Measurements from ENCODE around the gene SDR42E1. TPM values are rescaled to one million over a fixed set of nuclear protein-coding genes. Genes with fewer than 3 reads are reported as not detected.

SDR42E1 gene
- total and polyA plus RNA-seq, 2 of the 4 experiments (the other 2 are of a cell fraction): 0.44 to 0.72 TPM

GRCh38 chr16:82042144-82042543, 30.9 kb upstream of the SDR42E1 start:
- H2BK120ac ChIP-seq (ENCODE audit: low read depth, low read length): peak overlapping the region; percentile 44
- no peak overlapping the region for H2BK5ac ChIP-seq (ENCODE audit: low read depth, low read length, poor library complexity, severe bottlenecking)
- H4K8ac ChIP-seq (ENCODE audit: low read depth in 2 of 2, low read length in 2 of 2): peak overlapping the region in 1 of 2 experiments; percentile 52; a peak in 1 of 4 replicates
- H2AK5ac ChIP-seq (ENCODE audit: low read depth, low read length): peak overlapping the region; percentile 90
- no peak overlapping the region for H2AFZ ChIP-seq (replicated peaks; ENCODE audit: low read length, poor library complexity)
- ATAC-seq (ENCODE audit: low read depth) (no peak), DNase-seq (no peak)
- no peaks in the 10 kb centered on the region for H3K9me3 ChIP-seq (ENCODE audit: control insufficient read depth, insufficient read depth, low read length)
- H2BK20ac ChIP-seq (ENCODE audit: low read depth, low read length): no peak overlapping the region
- H3K27me3 ChIP-seq (ENCODE audit: control insufficient read depth, insufficient read depth, low read length): no peaks in the 10 kb centered on the region; the same call in 1 of the 2 replicates
- no peak overlapping the region for H3K4me2 ChIP-seq (ENCODE audit: low read depth, low read length)
- peak overlapping the region; percentile 88 for H4K5ac ChIP-seq (ENCODE audit: low read depth, low read length)
- H3K23ac ChIP-seq (ENCODE audit: low read depth, low read length): no peak overlapping the region
- BruUV-seq (replicated peaks): no TSS peak
- peak overlapping the region; percentile 56 for H3K4ac ChIP-seq (ENCODE audit: low read depth, low read length)
- no peak overlapping the region for H3K4me3 ChIP-seq (ENCODE audit: insufficient read depth, low read depth, low read length)
- no peak overlapping the region for H3K56ac ChIP-seq (ENCODE audit: extremely low read depth, insufficient read depth, low read length)
- H3K79me1 ChIP-seq (ENCODE audit: low read depth in 1 of 2, low read length in 2 of 2): no peaks in the 10 kb centered on the region; a peak in 1 of 4 replicates
- dilution Hi-C loops (cut with HindIII; ENCODE audit: low sequenced_read_pairs, unreplicated experiment) (no loop called here), in situ Hi-C loops (cut with MboI; ENCODE audit: low sequenced_read_pairs) (no loop called here), intact Hi-C loops (cut with micrococcal nuclease) (no loop called here)
- no peak overlapping the region for H2BK15ac ChIP-seq (ENCODE audit: low read depth, low read length)
- no peak overlapping the region for H4K91ac ChIP-seq (ENCODE audit: insufficient read depth, low read depth, low read length)
- no peak overlapping the region for H3K9ac ChIP-seq (ENCODE audit: low read depth, low read length)
- H3K36me3 ChIP-seq (ENCODE audit: control insufficient read depth, insufficient read depth, low read length): no peaks in the 10 kb centered on the region
- WGBS, 2 experiments (ENCODE audit: extremely low coverage in 2 of 2, insufficient read length in 1 of 2): no CpG with 5 or more reads among the region's 8 CpGs
- peak overlapping the region; percentile 60; the same call in 1 of the 2 replicates for H3K27ac ChIP-seq (ENCODE audit: insufficient read depth, low read length)
- no peaks in the 10 kb centered on the region; the same call in 1 of the 2 replicates for H3K9me1 ChIP-seq (ENCODE audit: insufficient read depth, low read length)
- no peak overlapping the region; the same call in 1 of the 2 replicates for H3K14ac ChIP-seq (replicated peaks; ENCODE audit: low read depth, low read length)
- ChIA-PET CTCF (no interaction called here), POLR2A (ENCODE audit: unreplicated experiment) (no interaction called here)
- peak overlapping the region; percentile 80 for H3K18ac ChIP-seq (ENCODE audit: low read depth, low read length)
- no peak overlapping the region for H2AK9ac ChIP-seq (replicated peaks; ENCODE audit: low read depth, low read length, poor library complexity)
- peaks cover 19% of the 10 kb centered on the region for H3K4me1 ChIP-seq (ENCODE audit: control insufficient read depth, insufficient read depth, low read length)
- TF ChIP-seq BHLHE40 (IDR thresholded peaks at IDR 0.05; ENCODE audit: low read depth, low read length): no peak
- TF ChIP-seq USF2 (IDR thresholded peaks at IDR 0.05; ENCODE audit: low read depth, low read length): no peak
- no peak for TF ChIP-seq RCOR1 (IDR thresholded peaks at IDR 0.05; ENCODE audit: insufficient replicate concordance, low read length)
- TF ChIP-seq CTCF (conservative IDR thresholded peaks at IDR 0.05; ENCODE audit: low read depth, low read length): no peak
- no peaks in the 10 kb centered on the region for H4K20me1 ChIP-seq (ENCODE audit: insufficient read depth, low read length)
